ENCODE measurements around the gene HOXA5. TPM values are rescaled to one million over a fixed set of nuclear protein-coding genes. Genes with fewer than 3 reads are reported as not detected.

HOXA5 gene
- total and polyA plus RNA-seq, 2 donors (not counting 3 experiments of a cell fraction or from before 2014, with no cell fraction given), result 18.6 to 18.8 TPM

DNA sequence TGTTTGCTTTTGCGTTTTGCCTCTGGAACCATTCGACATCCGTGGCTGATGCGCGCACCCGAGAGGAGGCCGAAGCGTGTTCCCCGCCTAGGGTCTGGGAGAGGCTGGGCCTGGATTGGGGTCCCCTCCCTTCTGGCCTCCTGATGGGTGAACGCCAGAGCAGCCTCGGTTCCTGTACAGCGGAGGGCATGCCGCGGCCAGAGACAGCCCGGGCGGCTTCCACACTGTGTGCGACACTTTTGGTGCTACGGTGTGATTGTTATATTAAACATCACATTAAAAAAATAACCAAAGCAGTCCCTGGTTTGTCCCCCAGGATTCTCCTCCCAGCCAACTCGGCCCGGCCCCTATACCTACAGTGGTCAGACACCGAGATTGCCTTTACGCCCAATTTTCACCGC lies 16.7 kb upstream of the HOXA5 start:
- Histone ChIP-seq H3K79me2 (ENCODE audit: control insufficient read depth, insufficient read depth, low read length) (peaks cover 78% of the 10 kb centered on the region), H3K9me3 (replicated peaks; ENCODE audit: control insufficient read depth, insufficient read depth, low read length) (no peaks in the 10 kb centered on the region), H2AFZ (ENCODE audit: low read depth, low read length) (peak overlapping the region; percentile 33), H3K27me3 (ENCODE audit: control insufficient read depth in 2 of 2, insufficient read depth in 2 of 2, low read length in 2 of 2) (no peaks in the 10 kb centered on the region), H3K27ac (ENCODE audit: insufficient read depth, low read depth, low read length) (peak overlapping the region; percentile 69), H4K20me1 (replicated peaks; ENCODE audit: control insufficient read depth, extremely low read depth, insufficient read depth, low read length) (no peaks in the 10 kb centered on the region), H3K4me3 (replicated peaks in 1 of 3; ENCODE audit: insufficient read depth in 1 of 3, low read depth in 1 of 3, low read length in 3 of 3) (peak overlapping the region in 2 of 3 experiments; percentile 44 to 63), H3K9ac (replicated peaks; ENCODE audit: extremely low read depth, insufficient read depth, low read length) (peak overlapping the region; percentile 78), H3K4me2 (ENCODE audit: insufficient read depth, low read length) (peak overlapping the region; percentile 74), H3K9me1 (replicated peaks; ENCODE audit: control insufficient read depth, extremely low read depth, insufficient read depth, low read length) (no peaks in the 10 kb centered on the region), H3K4me1 (ENCODE audit: control insufficient read depth, extremely low read depth, insufficient read depth, low read length) (peaks cover 46% of the 10 kb centered on the region), H3K36me3 (ENCODE audit: control insufficient read depth in 2 of 2, extremely low read depth in 1 of 2, insufficient read depth in 2 of 2, low read length in 2 of 2) (peaks cover 3 to 7% of the 10 kb centered on the region in 2 experiments)
- BruUV-seq (replicated peaks), result no TSS peak
- dilution Hi-C loops (cut with MboI; ENCODE audit: extremely low pct_ligation_motif_present, low sequenced_read_pairs), result loop anchor here (10.0 to 25.0 kb wide), 3 partner anchors 305 to 973 kb away; no protein-coding TSS in a partner anchor
- ChIA-PET POLR2A (interaction anchor here (1.0 kb wide), 1 partner anchor 14 kb away, joined by 4 read pairs; no protein-coding TSS in a partner anchor), CTCF (interaction anchor here (1.0 to 4.6 kb wide), 30 partner anchors 8 to 1267 kb away, joined by 3 to 145 read pairs (median 14); partner anchors contain the start of genes HOXA10, HOXA3, HOXA4 and HOXA5)
- DNase-seq (ENCODE audit: low read depth, low spot score) (no peak), FAIRE-seq (peak; percentile 61)
- no peak for TF ChIP-seq FOS (IDR thresholded peaks at IDR 0.05; ENCODE audit: borderline replicate concordance, insufficient read depth, low read length)
- no peak for TF ChIP-seq EZH2 (IDR thresholded peaks at IDR 0.05; ENCODE audit: borderline replicate concordance, low read depth, low read length, severe bottlenecking)
- TF ChIP-seq MYC (IDR thresholded peaks at IDR 0.05; ENCODE audit: low read depth, low read length), result no peak
- no peak for TF ChIP-seq JUN (IDR thresholded peaks at IDR 0.05; ENCODE audit: borderline replicate concordance, insufficient read depth, insufficient read length, low read depth)
- TF ChIP-seq, protein P1, sequence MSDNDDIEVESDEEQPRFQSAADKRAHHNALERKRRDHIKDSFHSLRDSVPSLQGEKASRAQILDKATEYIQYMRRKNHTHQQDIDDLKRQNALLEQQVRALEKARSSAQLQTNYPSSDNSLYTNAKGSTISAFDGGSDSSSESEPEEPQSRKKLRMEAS (IDR thresholded peaks at IDR 0.05; ENCODE audit: insufficient read depth, insufficient read length), result no peak
- no peak for TF ChIP-seq POLR2AphosphoS5 (IDR thresholded peaks at IDR 0.05; ENCODE audit: insufficient read depth, low read depth, low read length)
- TF ChIP-seq GATA2 (IDR thresholded peaks at IDR 0.05; ENCODE audit: insufficient read depth, insufficient read length, low read depth, low read length), result no peak
- no peak for TF ChIP-seq POLR2A (IDR thresholded peaks at IDR 0.05; ENCODE audit: low read depth, low read length)
- TF ChIP-seq, protein P2, sequence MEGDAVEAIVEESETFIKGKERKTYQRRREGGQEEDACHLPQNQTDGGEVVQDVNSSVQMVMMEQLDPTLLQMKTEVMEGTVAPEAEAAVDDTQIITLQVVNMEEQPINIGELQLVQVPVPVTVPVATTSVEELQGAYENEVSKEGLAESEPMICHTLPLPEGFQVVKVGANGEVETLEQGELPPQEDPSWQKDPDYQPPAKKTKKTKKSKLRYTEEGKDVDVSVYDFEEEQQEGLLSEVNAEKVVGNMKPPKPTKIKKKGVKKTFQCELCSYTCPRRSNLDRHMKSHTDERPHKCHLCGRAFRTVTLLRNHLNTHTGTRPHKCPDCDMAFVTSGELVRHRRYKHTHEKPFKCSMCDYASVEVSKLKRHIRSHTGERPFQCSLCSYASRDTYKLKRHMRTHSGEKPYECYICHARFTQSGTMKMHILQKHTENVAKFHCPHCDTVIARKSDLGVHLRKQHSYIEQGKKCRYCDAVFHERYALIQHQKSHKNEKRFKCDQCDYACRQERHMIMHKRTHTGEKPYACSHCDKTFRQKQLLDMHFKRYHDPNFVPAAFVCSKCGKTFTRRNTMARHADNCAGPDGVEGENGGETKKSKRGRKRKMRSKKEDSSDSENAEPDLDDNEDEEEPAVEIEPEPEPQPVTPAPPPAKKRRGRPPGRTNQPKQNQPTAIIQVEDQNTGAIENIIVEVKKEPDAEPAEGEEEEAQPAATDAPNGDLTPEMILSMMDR (IDR thresholded peaks at IDR 0.05; ENCODE audit: extremely low read depth in 1 of 2, insufficient read depth in 1 of 2, low read depth in 1 of 2, low read length in 2 of 2), result no peak
- intact Hi-C loops (cut with micrococcal nuclease), result loop anchor here (2.0 to 5.0 kb wide), 4 partner anchors 743 to 1768 kb away; no protein-coding TSS in a partner anchor
